ENCODE results near the gene DDX51. TPM values are rescaled to one million over a fixed set of nuclear protein-coding genes. Genes with fewer than 3 reads are reported as not detected.

Gene DDX51
- total RNA-seq, 1 experiment from 2014 or later: 38.1 TPM

DNA sequence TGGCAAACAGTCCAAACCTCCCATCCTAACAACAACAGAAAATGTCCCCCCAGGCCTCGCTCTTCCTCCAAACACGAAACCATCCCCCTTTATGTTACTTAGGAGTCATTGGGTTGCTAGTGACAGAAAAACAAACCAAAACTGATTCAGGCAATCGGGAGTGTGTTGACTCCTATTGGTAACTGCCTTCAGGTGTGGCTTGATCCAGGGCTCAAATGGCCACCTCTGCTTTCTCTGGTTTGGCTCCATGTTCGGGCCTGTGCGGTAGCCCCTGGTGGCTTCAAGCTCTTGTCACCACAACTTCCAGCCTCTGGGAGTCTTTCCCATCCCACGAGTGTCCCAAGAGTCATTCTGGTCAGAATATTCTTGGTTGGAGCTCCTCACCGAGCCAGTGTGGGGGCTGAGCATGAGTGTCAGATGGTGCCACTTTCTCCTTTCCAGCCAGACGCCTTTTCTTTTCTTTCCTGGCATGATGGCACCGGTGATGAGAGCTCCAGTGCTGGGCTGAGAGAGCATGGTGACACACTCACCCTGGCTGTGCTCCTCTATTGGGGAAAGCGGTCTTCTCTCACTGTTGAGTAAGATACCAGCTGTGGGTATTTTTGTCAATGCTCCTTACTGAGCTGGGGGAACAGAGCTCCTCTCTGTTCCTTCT, 38.7 kb upstream of the DDX51 start:
- Histone ChIP-seq H3K4me2 (ENCODE audit: low read length) (no peak overlapping the region), H4K20me1 (ENCODE audit: insufficient read depth) (no peaks in the 10 kb centered on the region), H3K9me2 (ENCODE audit: insufficient read depth) (no peaks in the 10 kb centered on the region), H3K9me3 (ENCODE audit: control insufficient read depth in 1 of 2, insufficient read depth in 1 of 2, low read depth in 1 of 2, low read length in 2 of 2) (no peaks in the 10 kb centered on the region), H3K4me1 (ENCODE audit: control insufficient read depth in 1 of 2, insufficient read depth in 2 of 2, low read length in 2 of 2) (no peaks in the 10 kb centered on the region), H3K9ac (ENCODE audit: low read length) (no peak overlapping the region), H3K27ac (ENCODE audit: low read depth, low read length) (no peak overlapping the region), H3K4me3 (replicated peaks in 1 of 2; ENCODE audit: low read depth in 1 of 2, low read length in 2 of 2) (no peak overlapping the region), H3K79me2 (ENCODE audit: insufficient read depth, low read length) (no peaks in the 10 kb centered on the region), H3K27me3 (ENCODE audit: insufficient read depth, low read length) (0 out of 2 replicates have a peak, but pooled peaks cover 6% of the 10 kb centered on the region), H3K36me3 (ENCODE audit: control insufficient read depth in 1 of 2, insufficient read depth in 2 of 2, low read length in 2 of 2) (no peaks in the 10 kb centered on the region), H2AFZ (ENCODE audit: low read depth, low read length, poor library complexity, severe bottlenecking) (no peak overlapping the region)
- ATAC-seq (no peak), DNase-seq (ENCODE audit: low read depth, low spot score) (no peak)
- POLR2A ChIA-PET: no interaction called here
- BruUV-seq (replicated peaks): no TSS peak
- TF ChIP-seq POLR2A (IDR thresholded peaks at IDR 0.05; ENCODE audit: borderline replicate concordance, extremely low read depth, insufficient read depth, insufficient read length) (no peak), ZFX (IDR thresholded peaks at IDR 0.05) (no peak), CEBPB (IDR thresholded peaks at IDR 0.05; ENCODE audit: low read depth) (no peak), FOSL1 (IDR thresholded peaks at IDR 0.05; ENCODE audit: low read depth) (no peak), RAD21 (IDR thresholded peaks at IDR 0.05; ENCODE audit: low read depth) (no peak), EZH2 (IDR thresholded peaks at IDR 0.05) (no peak), SRF (IDR thresholded peaks at IDR 0.05; ENCODE audit: low read depth) (no peak), CBX3 (IDR thresholded peaks at IDR 0.05; ENCODE audit: low read depth) (no peak)
- TF ChIP-seq, protein P1, sequence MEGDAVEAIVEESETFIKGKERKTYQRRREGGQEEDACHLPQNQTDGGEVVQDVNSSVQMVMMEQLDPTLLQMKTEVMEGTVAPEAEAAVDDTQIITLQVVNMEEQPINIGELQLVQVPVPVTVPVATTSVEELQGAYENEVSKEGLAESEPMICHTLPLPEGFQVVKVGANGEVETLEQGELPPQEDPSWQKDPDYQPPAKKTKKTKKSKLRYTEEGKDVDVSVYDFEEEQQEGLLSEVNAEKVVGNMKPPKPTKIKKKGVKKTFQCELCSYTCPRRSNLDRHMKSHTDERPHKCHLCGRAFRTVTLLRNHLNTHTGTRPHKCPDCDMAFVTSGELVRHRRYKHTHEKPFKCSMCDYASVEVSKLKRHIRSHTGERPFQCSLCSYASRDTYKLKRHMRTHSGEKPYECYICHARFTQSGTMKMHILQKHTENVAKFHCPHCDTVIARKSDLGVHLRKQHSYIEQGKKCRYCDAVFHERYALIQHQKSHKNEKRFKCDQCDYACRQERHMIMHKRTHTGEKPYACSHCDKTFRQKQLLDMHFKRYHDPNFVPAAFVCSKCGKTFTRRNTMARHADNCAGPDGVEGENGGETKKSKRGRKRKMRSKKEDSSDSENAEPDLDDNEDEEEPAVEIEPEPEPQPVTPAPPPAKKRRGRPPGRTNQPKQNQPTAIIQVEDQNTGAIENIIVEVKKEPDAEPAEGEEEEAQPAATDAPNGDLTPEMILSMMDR (IDR thresholded peaks at IDR 0.05 in 2 of 3, conservative IDR thresholded peaks at IDR 0.05 in 1 of 3; ENCODE audit: borderline replicate concordance in 1 of 3, insufficient read depth in 1 of 3, low read depth in 2 of 3, low read length in 2 of 3): no peak
- CTCF ChIA-PET: no interaction called here
- RAD21 ChIA-PET (ENCODE audit: low non-redundant PET in 1 of 2, low total read pairs in 2 of 2, uncharacterized antibody in 2 of 2, unreplicated experiment in 2 of 2): no interaction called here
- intact Hi-C loops (cut with micrococcal nuclease): no loop called here

DNA sequence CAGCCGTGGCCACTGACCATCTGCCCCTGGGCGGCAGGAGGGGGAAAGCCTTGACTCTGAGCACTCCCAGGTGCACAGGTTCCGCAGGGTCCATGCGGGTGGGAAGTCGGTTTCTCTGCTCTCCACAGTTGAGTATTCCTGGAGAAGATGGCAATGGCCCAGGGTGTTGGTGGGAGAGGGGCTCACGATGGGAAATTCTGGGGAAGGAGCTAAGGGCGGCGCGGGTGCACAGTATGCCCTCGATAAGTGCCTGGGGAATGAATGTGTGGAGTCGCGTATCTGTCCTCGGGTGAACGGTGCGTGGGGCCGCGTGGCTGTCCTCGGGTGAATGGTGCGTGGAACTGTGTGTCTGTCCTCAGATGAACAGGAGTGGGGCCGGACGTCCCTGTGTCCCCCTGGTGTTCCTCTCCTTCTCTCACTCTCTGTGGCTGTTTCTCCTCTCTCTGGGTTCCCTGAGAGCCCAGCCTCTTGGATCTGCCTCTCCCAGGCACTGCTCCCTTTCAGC, 38.1 kb upstream of the DDX51 start:
- no peak overlapping the region for H3K27ac ChIP-seq (ENCODE audit: low read depth, low read length)
- H3K4me3 ChIP-seq (replicated peaks in 1 of 2; ENCODE audit: low read depth in 1 of 2, low read length in 2 of 2): no peak overlapping the region
- H3K4me1 ChIP-seq (ENCODE audit: control insufficient read depth in 1 of 2, insufficient read depth in 2 of 2, low read length in 2 of 2): no peaks in the 10 kb centered on the region
- BruUV-seq (replicated peaks): no TSS peak
- H2AFZ ChIP-seq (ENCODE audit: low read depth, low read length, poor library complexity, severe bottlenecking): no peak overlapping the region
- H4K20me1 ChIP-seq (ENCODE audit: insufficient read depth): no peaks in the 10 kb centered on the region
- no peaks in the 10 kb centered on the region for H3K9me3 ChIP-seq (ENCODE audit: control insufficient read depth in 1 of 2, insufficient read depth in 1 of 2, low read depth in 1 of 2, low read length in 2 of 2)
- no peak overlapping the region for H3K9ac ChIP-seq (ENCODE audit: low read length)
- TF ChIP-seq FOSL1 (IDR thresholded peaks at IDR 0.05; ENCODE audit: low read depth) (no peak), SRF (IDR thresholded peaks at IDR 0.05; ENCODE audit: low read depth) (no peak), RAD21 (IDR thresholded peaks at IDR 0.05; ENCODE audit: low read depth) (no peak), EZH2phosphoT487 (IDR thresholded peaks at IDR 0.05; ENCODE audit: borderline replicate concordance) (no peak), POLR2AphosphoS5 (IDR thresholded peaks at IDR 0.05; ENCODE audit: low read depth, low read length) (no peak), CBX3 (IDR thresholded peaks at IDR 0.05; ENCODE audit: low read depth) (no peak)
- TF ChIP-seq, protein P2, sequence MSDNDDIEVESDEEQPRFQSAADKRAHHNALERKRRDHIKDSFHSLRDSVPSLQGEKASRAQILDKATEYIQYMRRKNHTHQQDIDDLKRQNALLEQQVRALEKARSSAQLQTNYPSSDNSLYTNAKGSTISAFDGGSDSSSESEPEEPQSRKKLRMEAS (IDR thresholded peaks at IDR 0.05): no peak
- TF ChIP-seq, protein P3, sequence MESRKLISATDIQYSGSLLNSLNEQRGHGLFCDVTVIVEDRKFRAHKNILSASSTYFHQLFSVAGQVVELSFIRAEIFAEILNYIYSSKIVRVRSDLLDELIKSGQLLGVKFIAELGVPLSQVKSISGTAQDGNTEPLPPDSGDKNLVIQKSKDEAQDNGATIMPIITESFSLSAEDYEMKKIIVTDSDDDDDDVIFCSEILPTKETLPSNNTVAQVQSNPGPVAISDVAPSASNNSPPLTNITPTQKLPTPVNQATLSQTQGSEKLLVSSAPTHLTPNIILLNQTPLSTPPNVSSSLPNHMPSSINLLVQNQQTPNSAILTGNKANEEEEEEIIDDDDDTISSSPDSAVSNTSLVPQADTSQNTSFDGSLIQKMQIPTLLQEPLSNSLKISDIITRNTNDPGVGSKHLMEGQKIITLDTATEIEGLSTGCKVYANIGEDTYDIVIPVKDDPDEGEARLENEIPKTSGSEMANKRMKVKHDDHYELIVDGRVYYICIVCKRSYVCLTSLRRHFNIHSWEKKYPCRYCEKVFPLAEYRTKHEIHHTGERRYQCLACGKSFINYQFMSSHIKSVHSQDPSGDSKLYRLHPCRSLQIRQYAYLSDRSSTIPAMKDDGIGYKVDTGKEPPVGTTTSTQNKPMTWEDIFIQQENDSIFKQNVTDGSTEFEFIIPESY (IDR thresholded peaks at IDR 0.05; ENCODE audit: extremely low read depth, insufficient replicate concordance, low read length): no peak
- no peaks in the 10 kb centered on the region for H3K36me3 ChIP-seq (ENCODE audit: control insufficient read depth in 1 of 2, insufficient read depth in 2 of 2, low read length in 2 of 2)
- ATAC-seq (no peak), DNase-seq (ENCODE audit: low read depth, low spot score) (no peak)
- H3K79me2 ChIP-seq (ENCODE audit: insufficient read depth, low read length): no peaks in the 10 kb centered on the region
- H3K27me3 ChIP-seq (ENCODE audit: insufficient read depth, low read length): 0 out of 2 replicates have a peak, but pooled peaks cover 6% of the 10 kb centered on the region
- ChIA-PET POLR2A (no interaction called here), RAD21 (ENCODE audit: low non-redundant PET in 1 of 2, low total read pairs in 2 of 2, uncharacterized antibody in 2 of 2, unreplicated experiment in 2 of 2) (no interaction called here), CTCF (no interaction called here)
- H3K9me2 ChIP-seq (ENCODE audit: insufficient read depth): no peaks in the 10 kb centered on the region
- H3K4me2 ChIP-seq (ENCODE audit: low read length): no peak overlapping the region
- intact Hi-C loops (cut with micrococcal nuclease): no loop called here

All from HCT116 (cell line).